Fibroblast of mammary gland (primary cell): ENCODE data around the gene CNPY4.

ENCODE experiments used
- DNase-seq: peaks from one replicate; pipeline ENCODE4 v3.0.0-alpha.2; 2010; ENCODE audit warnings: low read depth
- H3K4me3 ChIP-seq: 2 replicates; pipeline ENCODE4 v1.5.1; 2011; ENCODE audit warnings: low read depth, mild to moderate bottlenecking, low read length, moderate library complexity; ENCODE audit not compliant: control insufficient read depth
- CTCF ChIP-seq: conservative IDR thresholded peaks from 2 replicates; pipeline ENCODE4 v1.5.1; 2011; ENCODE audit warnings: low read depth, low read length, inconsistent platforms; ENCODE audit not compliant: control insufficient read depth, insufficient read depth

Gene CNPY4

GRCh38 chr7:100154651-100155491 lies 35.4 kb downstream of the CNPY4 start:
- no peak for DNase-seq
- no peak for TF ChIP-seq CTCF
- no peak overlapping the region for H3K4me3 ChIP-seq

- TF ChIP-seq CTCF: no peak
- no peak for DNase-seq
- no peak overlapping the region for H3K4me3 ChIP-seq
These were observed 36.3 kb downstream of the CNPY4 start for GRCh38 chr7:100155553-100156317.

GRCh38 chr7:100156331-100157068 lies 37.1 kb downstream of the CNPY4 start:
- no peak for DNase-seq
- no peak overlapping the region for H3K4me3 ChIP-seq
- TF ChIP-seq CTCF: no peak

GRCh38 chr7:100157069-100157333 lies 37.6 kb downstream of the CNPY4 start:
- TF ChIP-seq CTCF: no peak
- H3K4me3 ChIP-seq: peak overlapping the region; percentile 57
- no peak for DNase-seq

GRCh38 chr7:100157334-100158228 lies 38.1 kb downstream of the CNPY4 start:
- DNase-seq: peak; percentile 82
- TF ChIP-seq CTCF: peak; percentile 27
- peak overlapping the region; percentile 57 for H3K4me3 ChIP-seq
